Omental fat pad (tissue), 4 donors: ENCODE data around the gene LHX3. TPM values are rescaled to one million over a fixed set of nuclear protein-coding genes. Genes with fewer than 3 reads are reported as not detected.

ENCODE experiments used
- ATAC-seq: fragments of 150-250 bp; one replicate; pipeline ENCODE4 v1.9.1; 2016; ENCODE audit warnings: mild to moderate bottlenecking, moderate library complexity; ENCODE audit not compliant: low FRiP score
- DNase-seq: peaks from one replicate; pipeline ENCODE4 v3.0.0-alpha.2; 2019; ENCODE audit warnings: low spot score
- total RNA-seq, 4 donors: library from RNA; depleted of rRNA; stranded (reverse); fragments of >200 nt; gene quantifications; one replicate each; pipeline ENCODE4 v1.1.0, GENCODE V29; 2016
- TF ChIP-seq, protein P1 (sequence below), 3 donors: fragments of 450-650 bp; IDR thresholded peaks; one replicate each; pipeline ENCODE4 v1.5.1; 2016 to 2017; ENCODE audit warnings: antibody characterized with exemption in 3 of 3, mild to moderate bottlenecking in 3 of 3, moderate library complexity in 2 of 3

Gene LHX3
- total RNA-seq, 4 donors from 2014 or later, result not detected

GRCh38 chr9:136218271-136218670 is 13.3 kb upstream of the LHX3 start:
- TF ChIP-seq, protein P1, sequence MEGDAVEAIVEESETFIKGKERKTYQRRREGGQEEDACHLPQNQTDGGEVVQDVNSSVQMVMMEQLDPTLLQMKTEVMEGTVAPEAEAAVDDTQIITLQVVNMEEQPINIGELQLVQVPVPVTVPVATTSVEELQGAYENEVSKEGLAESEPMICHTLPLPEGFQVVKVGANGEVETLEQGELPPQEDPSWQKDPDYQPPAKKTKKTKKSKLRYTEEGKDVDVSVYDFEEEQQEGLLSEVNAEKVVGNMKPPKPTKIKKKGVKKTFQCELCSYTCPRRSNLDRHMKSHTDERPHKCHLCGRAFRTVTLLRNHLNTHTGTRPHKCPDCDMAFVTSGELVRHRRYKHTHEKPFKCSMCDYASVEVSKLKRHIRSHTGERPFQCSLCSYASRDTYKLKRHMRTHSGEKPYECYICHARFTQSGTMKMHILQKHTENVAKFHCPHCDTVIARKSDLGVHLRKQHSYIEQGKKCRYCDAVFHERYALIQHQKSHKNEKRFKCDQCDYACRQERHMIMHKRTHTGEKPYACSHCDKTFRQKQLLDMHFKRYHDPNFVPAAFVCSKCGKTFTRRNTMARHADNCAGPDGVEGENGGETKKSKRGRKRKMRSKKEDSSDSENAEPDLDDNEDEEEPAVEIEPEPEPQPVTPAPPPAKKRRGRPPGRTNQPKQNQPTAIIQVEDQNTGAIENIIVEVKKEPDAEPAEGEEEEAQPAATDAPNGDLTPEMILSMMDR (IDR thresholded peaks at IDR 0.05), result no peak
- no peak for DNase-seq
- no peak for ATAC-seq

- TF ChIP-seq, protein P1 (IDR thresholded peaks at IDR 0.05), result no peak
- ATAC-seq (no peak), DNase-seq (no peak)
These were observed 11.8 kb upstream of the LHX3 start for GRCh38 chr9:136216541-136217244.

- DNase-seq (no peak), ATAC-seq (no peak)
- TF ChIP-seq, protein P1 (IDR thresholded peaks at IDR 0.05), result no peak
These were observed 8.8 kb upstream of the LHX3 start for GRCh38 chr9:136213733-136214132.

GRCh38 chr9:136212345-136212950 is 7.5 kb upstream of the LHX3 start:
- DNase-seq (no peak), ATAC-seq (no peak)
- TF ChIP-seq, protein P1 (IDR thresholded peaks at IDR 0.05), result no peak

DNA sequence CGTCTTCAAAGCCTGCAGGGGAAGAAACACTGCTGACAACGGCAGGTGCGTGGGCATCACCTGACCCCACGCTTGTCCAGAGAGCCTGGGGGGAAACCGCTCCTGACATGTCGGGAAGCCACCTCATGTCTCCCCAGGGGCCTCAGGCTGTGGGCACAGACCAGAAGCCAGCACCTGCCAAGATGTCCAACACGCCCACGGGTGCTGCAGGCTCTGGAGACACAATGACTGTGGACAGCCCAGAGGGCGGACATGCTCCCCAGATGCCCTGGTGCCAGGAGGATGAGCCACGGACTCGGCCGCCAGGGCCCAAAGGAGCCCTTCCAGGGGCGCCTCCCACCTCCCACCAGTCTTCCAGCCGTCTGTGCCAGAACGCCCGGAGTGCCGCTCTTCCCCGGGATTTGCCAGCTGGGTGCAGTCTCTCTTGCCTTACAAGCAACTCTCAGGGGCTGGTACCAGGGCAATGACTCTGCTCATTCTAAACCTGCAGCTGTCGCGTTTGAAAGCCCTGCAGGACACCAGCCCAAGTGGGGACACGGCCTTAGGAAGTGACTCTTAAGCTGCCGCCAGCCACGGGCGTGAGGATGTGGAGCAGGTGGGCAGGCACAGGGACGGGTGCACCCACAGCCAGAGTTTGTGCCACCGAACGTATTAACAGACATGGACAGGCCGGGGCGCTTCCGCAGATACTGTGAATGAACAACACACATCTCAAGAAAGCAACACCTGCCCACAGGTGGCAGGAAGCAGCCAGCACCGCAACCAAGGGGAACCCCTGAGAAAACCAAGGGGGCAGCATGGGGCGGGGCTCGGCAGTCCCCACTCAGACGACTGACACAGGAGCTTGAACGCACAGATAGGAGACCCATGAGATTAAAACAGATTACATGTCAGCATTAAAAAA is 6.8 kb upstream of the LHX3 start:
- TF ChIP-seq, protein P1 (IDR thresholded peaks at IDR 0.05), result no peak
- no peak for ATAC-seq
- DNase-seq, result no peak

- DNase-seq, result no peak
- TF ChIP-seq, protein P1 (IDR thresholded peaks at IDR 0.05), result no peak
- no peak for ATAC-seq
These were observed 6.1 kb upstream of the LHX3 start for GRCh38 chr9:136211006-136211405.
